Prostate gland (tissue), 2 donors: ENCODE results near the gene UPK2. TPM values are rescaled to one million over a fixed set of nuclear protein-coding genes. Genes with fewer than 3 reads are reported as not detected.
A peak's percentile ranks its signal among the peaks of the same experiment; 100 is the strongest.

ENCODE experiments used
- DNase-seq: peaks from one replicate; pipeline ENCODE4 v3.0.0-alpha.2; 2019; ENCODE audit warnings: low spot score
- H3K27ac ChIP-seq, 2 donors: fragments of 200-600 bp; sonication (generic); 2 replicates each; pipeline ENCODE4 v1.5.1; 2017 to 2019
- H3K27me3 ChIP-seq: fragments of 200-600 bp; sonication (generic); replicated peaks from 2 replicates; pipeline ENCODE4 v1.5.1; 2019; ENCODE audit not compliant: insufficient read depth
- H3K36me3 ChIP-seq, 2 donors: fragments of 200-600 bp; sonication (generic); 1 replicate in 1 of 2; 2 replicates in 1 of 2; pipeline versions ENCODE4 v1.5.1 to v1.8.1; 2017 to 2019
- H3K4me1 ChIP-seq: fragments of 200-600 bp; sonication (generic); replicated peaks from 2 replicates; pipeline ENCODE4 v1.5.1; 2019
- H3K4me3 ChIP-seq, 2 donors: fragments of 200-600 bp; sonication (generic); 2 replicates each; pipeline ENCODE4 v1.5.1; 2017 to 2019
- H3K9me3 ChIP-seq: fragments of 200-600 bp; sonication (generic); 2 replicates; pipeline ENCODE4 v1.5.1; 2017
- POLR2A ChIP-seq: fragments of 450-650 bp; IDR thresholded peaks from one replicate; pipeline ENCODE4 v1.6.1; 2016; ENCODE audit warnings: antibody characterized with exemption, mild to moderate bottlenecking
- POLR2AphosphoS5 ChIP-seq: sonication (generic); formaldehyde crosslinking; IDR thresholded peaks from one replicate; pipeline ENCODE4 v1.6.1; 2017; ENCODE audit warnings: antibody characterized with exemption
- WGBS: methylation state at CpG from one replicate; pipeline ENCODE4 v1.1.5; 2018; 5-methylcytosine and 5-hydroxymethylcytosine counted together
- intact Hi-C: fragments of 100-400 bp; cut with DNase I; formaldehyde crosslinking; loops from one replicate; pipeline ENCODE4 v1.14.2; 2022
- total RNA-seq, 2 donors: library from RNA; depleted of rRNA; stranded (reverse); fragments of >200 nt; gene quantifications; one replicate each; pipeline ENCODE4 v1.1.0, GENCODE V29; 2016
- TF ChIP-seq, protein P1 (sequence below), 4 experiments: fragments of 200-600 bp in 2 of 4; fragments of 450-650 bp in 2 of 4; sonication (generic) in 2 of 4; IDR thresholded peaks; 1 replicate in 3 of 4; 2 replicates in 1 of 4; pipeline ENCODE4 v1.5.1; 2016 to 2019; ENCODE audit warnings: antibody characterized with exemption in 4 of 4, mild to moderate bottlenecking in 2 of 4, moderate library complexity in 2 of 4

The UPK2 gene
- total RNA-seq, 2 donors from 2014 or later, result not detected

DNA sequence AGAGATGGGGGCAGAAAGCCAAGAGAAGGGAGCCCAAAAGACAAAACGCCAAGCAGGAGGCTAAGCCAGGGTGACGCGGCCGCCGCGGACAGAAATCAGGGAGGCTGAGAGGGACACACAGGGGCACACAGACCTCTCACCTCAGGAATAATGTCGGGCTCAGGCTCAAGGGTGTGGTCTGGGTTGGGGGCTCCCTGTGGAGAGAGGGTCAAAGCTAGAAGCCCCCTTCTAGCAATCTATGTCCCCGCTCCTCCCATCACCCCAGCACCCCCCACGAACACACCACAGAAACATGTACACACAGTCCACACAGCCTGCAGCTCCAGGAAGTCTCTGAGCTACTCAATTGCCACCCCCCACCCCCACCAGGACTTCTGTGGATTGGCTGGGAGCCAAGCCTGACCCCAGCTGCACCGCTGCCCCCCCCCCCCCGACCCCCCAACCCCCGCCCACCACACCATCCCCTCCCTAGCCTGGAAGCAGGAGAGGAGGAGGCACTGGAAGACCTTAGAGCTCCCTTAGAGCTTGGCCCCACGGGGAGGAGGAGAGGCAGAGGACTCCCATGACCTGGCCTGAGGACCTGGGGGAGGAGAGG is 37.3 kb upstream of the UPK2 start:
- DNase-seq, result no peak
- intact Hi-C loops, result no loop called here
- Histone ChIP-seq H3K27me3 (no peaks in the 10 kb centered on the region), H3K9me3 (no peaks in the 10 kb centered on the region), H3K4me1 (peaks cover 89% of the 10 kb centered on the region), H3K36me3 (no peaks in the 10 kb centered on the region), H3K4me3 (peak overlapping the region; percentile 9 to 24), H3K27ac (peak overlapping the region; percentile 92 to 97)
- WGBS, result 13% methylated on average over 12 of the region's 13 CpGs
- TF ChIP-seq POLR2AphosphoS5, result no peak
- TF ChIP-seq, protein P1, sequence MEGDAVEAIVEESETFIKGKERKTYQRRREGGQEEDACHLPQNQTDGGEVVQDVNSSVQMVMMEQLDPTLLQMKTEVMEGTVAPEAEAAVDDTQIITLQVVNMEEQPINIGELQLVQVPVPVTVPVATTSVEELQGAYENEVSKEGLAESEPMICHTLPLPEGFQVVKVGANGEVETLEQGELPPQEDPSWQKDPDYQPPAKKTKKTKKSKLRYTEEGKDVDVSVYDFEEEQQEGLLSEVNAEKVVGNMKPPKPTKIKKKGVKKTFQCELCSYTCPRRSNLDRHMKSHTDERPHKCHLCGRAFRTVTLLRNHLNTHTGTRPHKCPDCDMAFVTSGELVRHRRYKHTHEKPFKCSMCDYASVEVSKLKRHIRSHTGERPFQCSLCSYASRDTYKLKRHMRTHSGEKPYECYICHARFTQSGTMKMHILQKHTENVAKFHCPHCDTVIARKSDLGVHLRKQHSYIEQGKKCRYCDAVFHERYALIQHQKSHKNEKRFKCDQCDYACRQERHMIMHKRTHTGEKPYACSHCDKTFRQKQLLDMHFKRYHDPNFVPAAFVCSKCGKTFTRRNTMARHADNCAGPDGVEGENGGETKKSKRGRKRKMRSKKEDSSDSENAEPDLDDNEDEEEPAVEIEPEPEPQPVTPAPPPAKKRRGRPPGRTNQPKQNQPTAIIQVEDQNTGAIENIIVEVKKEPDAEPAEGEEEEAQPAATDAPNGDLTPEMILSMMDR (IDR thresholded peaks at IDR 0.05), result no peak
- no peak for TF ChIP-seq POLR2A

DNA sequence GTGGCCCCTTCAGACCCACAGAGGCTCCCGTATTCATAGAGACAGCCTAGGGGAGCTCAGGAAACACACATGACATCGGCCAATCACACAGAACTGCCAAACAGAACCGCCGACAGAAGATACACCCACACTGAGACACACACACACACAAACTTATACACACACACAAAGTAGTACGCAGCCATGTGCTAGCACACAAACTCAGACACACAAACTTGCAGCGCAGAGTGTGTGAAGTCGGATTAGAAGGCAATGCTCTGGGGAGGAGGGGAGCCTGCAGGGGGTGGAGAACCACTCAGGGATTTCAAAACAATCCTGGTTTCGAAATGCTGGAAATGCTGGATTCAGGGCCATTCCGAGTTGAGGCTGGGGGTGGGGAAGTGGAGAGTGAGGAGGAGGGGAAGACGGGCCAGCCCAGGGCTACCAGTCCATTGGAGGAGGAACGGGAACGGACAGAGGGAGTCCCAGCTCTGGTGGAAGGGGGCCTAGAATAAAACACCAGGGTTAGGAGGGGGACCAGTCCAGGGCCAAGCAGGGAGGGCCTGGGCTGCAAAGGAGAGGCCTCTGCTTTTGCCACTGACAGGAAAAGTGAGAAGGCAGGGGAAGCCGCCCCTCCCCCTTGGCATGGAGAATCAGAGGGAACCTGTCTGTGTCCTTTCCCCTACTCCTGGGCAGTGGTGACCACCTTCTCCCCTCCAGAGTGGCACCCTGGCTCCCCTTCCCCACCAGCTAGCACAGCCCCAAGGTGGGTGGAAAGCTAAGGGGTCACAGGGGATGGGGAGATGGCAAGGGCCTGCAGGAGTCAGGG is 34.8 kb upstream of the UPK2 start:
- H3K4me1 ChIP-seq, result peaks cover 68% of the 10 kb centered on the region
- no peaks in the 10 kb centered on the region for H3K27me3 ChIP-seq
- H3K9me3 ChIP-seq, result no peaks in the 10 kb centered on the region
- H3K27ac ChIP-seq, result peak overlapping the region; percentile 92 to 97
- TF ChIP-seq POLR2A (no peak), POLR2AphosphoS5 (no peak)
- TF ChIP-seq, protein P1 (IDR thresholded peaks at IDR 0.05), result no peak
- intact Hi-C loops, result no loop called here
- peak overlapping the region; percentile 97 for H3K4me3 ChIP-seq
- no peaks in the 10 kb centered on the region for H3K36me3 ChIP-seq
- WGBS, result 4% methylated on average over 13 of the region's 13 CpGs
- DNase-seq, result no peak

DNA sequence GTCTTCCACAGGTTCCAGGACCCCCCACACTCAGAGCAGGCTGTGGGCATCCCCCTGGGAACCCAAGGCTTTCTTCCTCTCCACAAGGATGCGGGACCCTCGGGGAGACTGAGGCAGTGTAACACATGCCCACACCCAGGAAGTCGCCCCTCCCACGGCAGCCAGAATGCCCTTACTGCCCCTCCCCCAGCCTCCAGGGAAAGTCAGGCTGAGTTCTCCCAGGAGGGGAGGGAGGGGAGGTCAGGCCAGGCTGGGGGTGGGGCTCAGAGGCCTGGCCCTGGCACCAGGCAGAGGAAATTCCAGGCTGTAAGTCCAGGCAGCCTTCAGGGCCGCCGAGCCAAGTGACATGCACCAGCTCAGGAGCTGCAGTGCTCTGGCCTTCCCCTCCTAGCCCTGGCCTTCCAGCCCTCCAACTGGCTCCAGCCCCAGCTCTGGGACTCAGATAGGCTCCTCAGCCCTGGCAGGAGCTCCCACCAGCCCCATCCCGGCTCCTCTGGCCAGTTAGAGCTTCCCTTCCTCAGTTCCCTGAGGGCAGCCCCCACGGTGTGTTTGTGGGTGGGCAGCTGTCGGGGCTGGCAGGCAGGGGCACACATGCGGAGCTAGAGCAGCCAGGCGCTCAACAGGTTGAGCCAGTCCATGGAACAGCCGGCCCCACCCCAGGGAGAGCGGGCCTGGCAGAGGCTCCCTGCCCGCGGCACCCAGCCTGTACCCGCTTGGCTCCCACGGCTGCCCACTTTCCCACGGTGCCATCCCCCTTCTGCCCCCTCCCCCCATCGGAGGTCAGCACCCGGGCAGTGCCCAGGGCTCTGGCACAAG is 34.0 kb upstream of the UPK2 start:
- Histone ChIP-seq H3K27me3 (no peaks in the 10 kb centered on the region), H3K36me3 (no peaks in the 10 kb centered on the region), H3K27ac (peak overlapping the region; percentile 92 to 97), H3K4me3 (peak overlapping the region; percentile 97), H3K4me1 (peaks cover 61% of the 10 kb centered on the region), H3K9me3 (no peaks in the 10 kb centered on the region)
- peak; percentile 68 for TF ChIP-seq POLR2A
- TF ChIP-seq, protein P1 (IDR thresholded peaks at IDR 0.05), result peak in 1 of 4 experiments; percentile 10
- TF ChIP-seq POLR2AphosphoS5, result peak; percentile 58
- WGBS, result 4% methylated on average over 19 of the region's 20 CpGs
- DNase-seq, result peak; percentile 87
- intact Hi-C loops, result no loop called here

DNA sequence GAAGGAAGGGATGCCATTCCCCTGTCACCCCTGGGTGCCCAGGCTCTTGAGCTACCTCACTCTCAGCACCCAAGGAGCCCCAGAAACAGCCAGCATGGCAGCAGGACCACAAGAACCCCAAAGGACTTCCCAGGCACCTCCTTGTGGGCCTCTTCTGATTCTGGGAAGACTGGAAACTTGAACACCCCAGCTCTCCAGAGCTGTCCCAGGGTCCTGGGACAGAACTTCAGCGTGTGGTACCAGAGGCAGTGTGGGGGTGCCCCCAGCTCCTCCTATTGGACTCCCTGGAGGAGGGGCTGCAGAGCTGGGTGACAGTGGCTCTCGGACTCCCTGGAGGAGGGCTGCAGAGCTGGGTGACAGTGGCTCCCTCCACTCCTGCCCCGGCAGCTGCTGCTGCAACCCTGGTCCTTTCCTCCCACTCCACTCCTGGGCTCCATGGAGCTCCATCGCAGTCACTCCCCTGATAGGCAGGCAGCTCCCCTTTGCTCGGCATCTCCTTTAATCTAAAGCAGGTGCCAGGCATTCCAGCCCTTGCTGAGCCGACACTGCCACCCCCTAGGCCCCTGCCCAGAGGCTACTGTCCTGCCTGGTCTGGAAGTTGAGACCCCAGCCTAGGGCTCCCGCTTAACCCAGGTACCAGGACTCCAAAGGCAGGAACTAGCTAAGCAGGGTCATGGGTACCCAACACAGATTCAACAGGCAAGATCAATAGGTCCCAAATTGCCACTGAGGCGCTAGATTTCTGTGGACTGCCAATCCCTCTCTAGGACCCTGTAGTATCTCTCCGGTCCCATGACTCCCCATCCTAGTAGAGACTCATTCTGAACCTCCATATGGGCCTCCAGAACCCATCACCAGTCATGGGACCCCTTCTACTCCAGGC is 33.1 kb upstream of the UPK2 start:
- intact Hi-C loops, result no loop called here
- peak overlapping the region; percentile 97 for H3K4me3 ChIP-seq
- H3K27me3 ChIP-seq, result no peaks in the 10 kb centered on the region
- H3K27ac ChIP-seq, result peak overlapping the region; percentile 92 to 97
- DNase-seq, result no peak
- H3K36me3 ChIP-seq, result no peaks in the 10 kb centered on the region
- 21% methylated on average over 9 of the region's 9 CpGs for WGBS
- H3K4me1 ChIP-seq, result peaks cover 57% of the 10 kb centered on the region
- peak; percentile 7 for TF ChIP-seq POLR2A
- no peak for TF ChIP-seq POLR2AphosphoS5
- TF ChIP-seq, protein P1 (IDR thresholded peaks at IDR 0.05), result no peak
- no peaks in the 10 kb centered on the region for H3K9me3 ChIP-seq
